Measurements from ENCODE around the gene INSYN2A.

- no peak for TF ChIP-seq POLR2A (IDR thresholded peaks at IDR 0.05)
- TF ChIP-seq, protein P1, sequence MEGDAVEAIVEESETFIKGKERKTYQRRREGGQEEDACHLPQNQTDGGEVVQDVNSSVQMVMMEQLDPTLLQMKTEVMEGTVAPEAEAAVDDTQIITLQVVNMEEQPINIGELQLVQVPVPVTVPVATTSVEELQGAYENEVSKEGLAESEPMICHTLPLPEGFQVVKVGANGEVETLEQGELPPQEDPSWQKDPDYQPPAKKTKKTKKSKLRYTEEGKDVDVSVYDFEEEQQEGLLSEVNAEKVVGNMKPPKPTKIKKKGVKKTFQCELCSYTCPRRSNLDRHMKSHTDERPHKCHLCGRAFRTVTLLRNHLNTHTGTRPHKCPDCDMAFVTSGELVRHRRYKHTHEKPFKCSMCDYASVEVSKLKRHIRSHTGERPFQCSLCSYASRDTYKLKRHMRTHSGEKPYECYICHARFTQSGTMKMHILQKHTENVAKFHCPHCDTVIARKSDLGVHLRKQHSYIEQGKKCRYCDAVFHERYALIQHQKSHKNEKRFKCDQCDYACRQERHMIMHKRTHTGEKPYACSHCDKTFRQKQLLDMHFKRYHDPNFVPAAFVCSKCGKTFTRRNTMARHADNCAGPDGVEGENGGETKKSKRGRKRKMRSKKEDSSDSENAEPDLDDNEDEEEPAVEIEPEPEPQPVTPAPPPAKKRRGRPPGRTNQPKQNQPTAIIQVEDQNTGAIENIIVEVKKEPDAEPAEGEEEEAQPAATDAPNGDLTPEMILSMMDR (IDR thresholded peaks at IDR 0.05): no peak
Measured at GRCh38 chr10:127197154-127197432, 702 bp upstream of the INSYN2A start.
